Measurements from ENCODE around the gene NR1D2. TPM values are rescaled to one million over a fixed set of nuclear protein-coding genes. Genes with fewer than 3 reads are reported as not detected.

The NR1D2 gene
- total RNA-seq, 2 donors from 2014 or later, result 13.0 to 14.5 TPM

DNA sequence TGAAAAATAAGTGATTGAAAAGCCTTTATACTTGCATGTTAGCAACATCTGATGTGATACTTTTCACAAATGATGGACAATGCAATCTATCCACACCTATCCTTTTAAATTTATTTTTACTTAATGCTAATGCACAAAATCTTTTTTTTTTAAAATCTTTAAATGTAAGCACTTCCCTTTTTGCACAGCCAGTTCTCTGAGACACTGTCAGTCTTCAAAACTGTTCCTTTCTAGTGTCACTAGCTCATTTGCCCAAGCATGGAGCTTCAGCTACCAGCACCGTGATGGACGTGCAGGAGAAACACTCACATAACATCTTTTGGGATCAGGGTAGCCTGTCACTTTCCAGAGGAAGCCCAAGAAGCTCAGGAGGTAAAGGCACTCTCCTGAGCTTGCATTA lies 50.1 kb downstream of the NR1D2 start:
- no peak overlapping the region for H3K27ac ChIP-seq
- H3K27me3 ChIP-seq, result no peaks in the 10 kb centered on the region
- no peak overlapping the region for H3K4me3 ChIP-seq
- H3K9me3 ChIP-seq, result no peaks in the 10 kb centered on the region
- no peaks in the 10 kb centered on the region for H3K4me1 ChIP-seq
- ATAC-seq (no peak), DNase-seq (no peak)
- TF ChIP-seq, protein P1, sequence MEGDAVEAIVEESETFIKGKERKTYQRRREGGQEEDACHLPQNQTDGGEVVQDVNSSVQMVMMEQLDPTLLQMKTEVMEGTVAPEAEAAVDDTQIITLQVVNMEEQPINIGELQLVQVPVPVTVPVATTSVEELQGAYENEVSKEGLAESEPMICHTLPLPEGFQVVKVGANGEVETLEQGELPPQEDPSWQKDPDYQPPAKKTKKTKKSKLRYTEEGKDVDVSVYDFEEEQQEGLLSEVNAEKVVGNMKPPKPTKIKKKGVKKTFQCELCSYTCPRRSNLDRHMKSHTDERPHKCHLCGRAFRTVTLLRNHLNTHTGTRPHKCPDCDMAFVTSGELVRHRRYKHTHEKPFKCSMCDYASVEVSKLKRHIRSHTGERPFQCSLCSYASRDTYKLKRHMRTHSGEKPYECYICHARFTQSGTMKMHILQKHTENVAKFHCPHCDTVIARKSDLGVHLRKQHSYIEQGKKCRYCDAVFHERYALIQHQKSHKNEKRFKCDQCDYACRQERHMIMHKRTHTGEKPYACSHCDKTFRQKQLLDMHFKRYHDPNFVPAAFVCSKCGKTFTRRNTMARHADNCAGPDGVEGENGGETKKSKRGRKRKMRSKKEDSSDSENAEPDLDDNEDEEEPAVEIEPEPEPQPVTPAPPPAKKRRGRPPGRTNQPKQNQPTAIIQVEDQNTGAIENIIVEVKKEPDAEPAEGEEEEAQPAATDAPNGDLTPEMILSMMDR (IDR thresholded peaks at IDR 0.05), result no peak
- no peak for TF ChIP-seq POLR2A (IDR thresholded peaks at IDR 0.05)
- intact Hi-C loops (cut with DNase I), result no loop called here
- 78 to 90% methylated on average over 2 of the region's 2 CpGs for WGBS, 2 donors
- H3K36me3 ChIP-seq (replicated peaks in 1 of 2; ENCODE audit: insufficient read depth in 1 of 2, low read depth in 2 of 2), result no peaks in the 10 kb centered on the region

DNA sequence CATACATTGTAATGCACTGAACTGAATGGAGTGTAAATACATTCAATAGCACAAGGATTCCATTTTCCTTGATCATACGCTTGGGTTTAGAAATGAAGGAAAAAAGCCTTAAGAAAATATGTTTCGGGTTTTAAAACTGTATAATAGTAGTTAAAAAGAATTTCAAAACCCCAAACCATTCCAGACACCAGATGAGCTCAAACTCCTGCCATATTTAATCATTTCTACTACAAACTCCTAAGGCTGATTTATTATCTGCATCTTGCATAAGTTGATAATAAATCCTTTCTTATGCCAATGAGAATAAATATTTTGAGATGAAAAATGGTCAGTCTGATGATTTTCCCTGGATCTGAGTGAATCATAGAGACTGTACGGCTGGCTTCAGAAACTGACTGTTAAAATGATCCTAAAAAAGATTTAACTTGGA lies 51.0 kb downstream of the NR1D2 start:
- H3K27ac ChIP-seq, result no peak overlapping the region
- intact Hi-C loops (cut with DNase I), result no loop called here

DNA sequence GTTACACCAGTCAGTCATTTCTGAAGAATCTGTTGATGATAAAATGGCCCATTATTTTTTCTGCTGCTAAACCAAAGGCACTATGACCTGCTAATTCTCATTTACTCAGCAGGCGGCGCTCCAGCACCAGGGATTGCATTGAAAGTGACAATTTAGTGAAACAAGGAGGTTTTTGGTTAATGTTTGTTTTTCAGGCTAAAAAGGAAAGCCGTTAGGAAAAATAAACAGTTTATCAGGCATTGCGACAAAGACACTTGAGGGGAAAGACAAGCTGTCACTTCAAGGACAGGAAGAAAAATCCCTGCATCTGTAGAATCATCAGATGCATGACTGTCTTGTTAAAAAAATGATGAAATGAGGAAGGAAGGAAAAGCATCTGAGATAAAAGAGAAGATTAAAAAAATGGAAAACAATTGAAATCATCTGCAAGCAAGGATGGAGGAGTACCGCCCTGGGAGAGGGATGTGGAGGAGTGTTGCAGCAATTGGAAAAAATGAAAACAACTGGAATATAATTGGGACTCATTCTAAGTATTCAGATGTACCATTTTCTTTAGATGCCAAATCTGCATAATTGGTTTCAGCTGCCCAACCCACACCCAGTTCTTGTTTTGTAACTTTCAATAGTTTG lies 54.0 kb downstream of the NR1D2 start:
- no peaks in the 10 kb centered on the region for H3K27me3 ChIP-seq
- no peak overlapping the region for H3K27ac ChIP-seq
- ATAC-seq (no peak), DNase-seq (peak; percentile 64 to 81 (median 74))
- WGBS, 2 donors, result 7 to 8% methylated on average over 5 of the region's 5 CpGs
- H3K4me3 ChIP-seq, result no peak overlapping the region
- TF ChIP-seq, protein P1 (IDR thresholded peaks at IDR 0.05), result peak; percentile 74 to 95 (median 91)
- no peak for TF ChIP-seq POLR2A (IDR thresholded peaks at IDR 0.05)
- no peaks in the 10 kb centered on the region for H3K9me3 ChIP-seq
- no peaks in the 10 kb centered on the region for H3K4me1 ChIP-seq
- H3K36me3 ChIP-seq (replicated peaks in 1 of 2; ENCODE audit: insufficient read depth in 1 of 2, low read depth in 2 of 2), result no peaks in the 10 kb centered on the region
- intact Hi-C loops (cut with DNase I), result no loop called here

More for the DNA sequence above, 51.0 kb downstream of the NR1D2 start:
- Histone ChIP-seq H3K27me3 (no peaks in the 10 kb centered on the region), H3K9me3 (no peaks in the 10 kb centered on the region), H3K4me1 (no peaks in the 10 kb centered on the region), H3K36me3 (replicated peaks in 1 of 2; ENCODE audit: insufficient read depth in 1 of 2, low read depth in 2 of 2) (no peaks in the 10 kb centered on the region), H3K4me3 (no peak overlapping the region)
- 85% methylated on average over 3 of the region's 3 CpGs for WGBS, 2 donors
- DNase-seq (no peak), ATAC-seq (no peak)
- TF ChIP-seq, protein P1 (IDR thresholded peaks at IDR 0.05), result no peak

DNA sequence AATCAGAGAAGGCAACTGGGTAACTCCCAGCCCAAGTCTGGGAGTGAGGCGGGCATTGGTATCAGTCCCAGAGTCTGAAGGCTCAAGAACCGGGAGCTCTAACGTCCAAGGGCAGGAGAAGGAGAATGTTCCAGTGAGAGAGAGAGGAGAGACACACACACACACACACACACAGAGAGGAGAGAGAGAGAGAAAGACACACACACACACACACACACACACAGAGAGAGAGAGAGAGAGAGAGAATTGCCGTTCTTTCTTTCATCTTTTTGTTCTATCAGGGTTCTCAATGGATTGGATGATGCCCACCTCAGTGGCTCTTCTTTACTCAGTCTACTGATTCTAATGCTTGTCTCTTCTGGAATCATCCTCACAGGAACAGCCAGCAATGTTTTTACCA lies 57.0 kb downstream of the NR1D2 start:
- Histone ChIP-seq H3K4me1 (no peaks in the 10 kb centered on the region), H3K36me3 (replicated peaks in 1 of 2; ENCODE audit: insufficient read depth in 1 of 2, low read depth in 2 of 2) (no peaks in the 10 kb centered on the region), H3K9me3 (no peaks in the 10 kb centered on the region), H3K4me3 (no peak overlapping the region), H3K27me3 (no peaks in the 10 kb centered on the region), H3K27ac (no peak overlapping the region)
- no peak for DNase-seq
- no peak for ATAC-seq
- WGBS, 2 donors, result 64 to 78% methylated on average over 4 of the region's 4 CpGs
- no peak for TF ChIP-seq POLR2A (IDR thresholded peaks at IDR 0.05)
- TF ChIP-seq, protein P1 (IDR thresholded peaks at IDR 0.05), result no peak
- intact Hi-C loops (cut with DNase I), result loop anchor here (5.0 kb wide), 1 partner anchor 675 kb away; no protein-coding TSS in a partner anchor

DNA sequence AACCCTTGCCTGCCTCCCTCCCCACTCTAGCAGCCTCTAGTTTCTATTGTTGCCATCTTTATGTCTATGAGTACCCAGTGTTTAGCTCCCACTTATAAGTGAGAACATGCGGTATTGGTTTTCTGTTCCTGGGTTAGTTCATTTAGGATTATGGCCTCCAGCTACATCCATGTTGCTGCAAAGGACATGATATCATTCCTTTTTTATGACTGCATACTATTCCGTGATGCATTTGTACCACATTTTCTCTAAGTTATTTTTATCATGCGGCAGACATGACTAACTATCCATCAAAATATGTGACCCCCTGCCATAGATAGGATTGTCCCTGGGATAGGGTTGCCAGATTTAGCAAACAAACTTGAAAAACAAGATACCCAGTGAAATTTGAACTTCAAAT lies 58.4 kb downstream of the NR1D2 start:
- TF ChIP-seq, protein P1 (IDR thresholded peaks at IDR 0.05), result no peak
- TF ChIP-seq POLR2A (IDR thresholded peaks at IDR 0.05), result no peak
- H3K36me3 ChIP-seq (replicated peaks in 1 of 2; ENCODE audit: insufficient read depth in 1 of 2, low read depth in 2 of 2), result no peaks in the 10 kb centered on the region
- intact Hi-C loops (cut with DNase I), result loop anchor here (5.0 kb wide), 1 partner anchor 674 kb away; no protein-coding TSS in a partner anchor
- H3K27me3 ChIP-seq, result no peaks in the 10 kb centered on the region
- no peaks in the 10 kb centered on the region for H3K9me3 ChIP-seq
- no peak overlapping the region for H3K4me3 ChIP-seq
- DNase-seq (no peak), ATAC-seq (no peak)
- WGBS, 2 donors, result 98 to 100% methylated on average over 3 of the region's 3 CpGs
- H3K4me1 ChIP-seq, result no peaks in the 10 kb centered on the region
- H3K27ac ChIP-seq, result no peak overlapping the region
